AG04450 (cell line): Measurements from ENCODE around the gene C14orf132. TPM values are rescaled to one million over a fixed set of nuclear protein-coding genes. Genes with fewer than 3 reads are reported as not detected.

Experiments used
- CTCF ChIA-PET: fragments of 300-600, 350-600 bp; formaldehyde crosslinking; extraction: SDS; loops from one replicate; lab custom pipeline; 2022; ENCODE audit warnings: antibody characterized with exemption, inconsistent platforms; lab: Charles Lee
- POLR2A ChIA-PET: fragments of 350-600 bp; formaldehyde crosslinking; extraction: SDS; loops from one replicate; lab custom pipeline; 2021; ENCODE audit warnings: antibody characterized with exemption, inconsistent platforms; lab: Yijun Ruan, JAX
- DNase-seq: peaks from one replicate; pipeline ENCODE4 v3.0.0-alpha.2; 2011; ENCODE audit warnings: low read depth, low spot score
- H3K27ac ChIP-seq: one replicate; pipeline ENCODE4 v1.5.1; 2012; ENCODE audit warnings: low read depth, low read length, control low read depth
- H3K27me3 ChIP-seq: one replicate; pipeline ENCODE4 v1.6.0; 2012; ENCODE audit warnings: low read length; ENCODE audit not compliant: control insufficient read depth, insufficient read depth
- H3K4me3 ChIP-seq: 2 replicates; pipeline ENCODE4 v1.5.1; 2011; ENCODE audit warnings: mild to moderate bottlenecking, low read depth, low read length, control low read depth
- H3K9me3 ChIP-seq: 2 replicates; pipeline ENCODE4 v1.5.1; 2012; ENCODE audit warnings: low read length; ENCODE audit not compliant: control insufficient read depth, insufficient read depth
- polyA plus RNA-seq: library from polyadenylated mRNA; depleted of rRNA; stranded (reverse); fragments of >200 nt; gene quantifications from 2 replicates; pipeline ENCODE4 v1.2.3, GENCODE V29; 2011
- TF ChIP-seq, protein P1 (sequence below): IDR thresholded peaks from 2 replicates; pipeline ENCODE4 v1.5.1; 2011; ENCODE audit warnings: low read depth, low read length, control low read depth, inconsistent platforms

The C14orf132 gene
- polyA plus RNA-seq, 1 experiment: 42.0 TPM

DNA sequence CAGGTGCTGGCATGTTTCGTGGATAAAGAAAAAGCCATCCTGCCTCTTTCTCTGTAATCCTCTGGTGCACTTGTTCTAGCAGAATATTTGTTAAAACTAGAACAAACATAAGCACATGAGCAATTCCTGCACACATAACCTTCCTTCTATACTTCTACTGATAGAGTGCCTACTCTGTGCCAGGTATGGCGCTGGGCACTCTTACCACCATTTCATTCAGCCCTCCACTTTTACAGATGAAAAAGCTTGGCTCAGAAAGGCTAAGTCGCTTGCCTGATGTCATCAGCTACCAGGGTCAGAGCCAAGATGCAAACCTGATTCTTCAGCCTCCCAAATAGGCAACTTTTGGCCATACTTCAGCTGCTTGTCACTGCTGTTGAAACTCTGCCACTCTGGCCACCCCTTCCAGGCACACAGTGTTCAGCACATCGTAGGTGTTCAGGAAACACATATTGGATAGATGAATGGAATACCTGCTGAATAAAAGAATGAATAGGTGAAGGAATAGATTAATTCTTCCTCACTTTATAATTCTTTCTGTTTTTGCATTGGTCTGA, 10.0 kb upstream of the C14orf132 start:
- no peak for DNase-seq
- CTCF ChIA-PET: interaction anchor here (0.8 kb wide), 1 partner anchor 35 kb away, joined by 3 read pairs; no protein-coding TSS in a partner anchor
- peaks cover 40% of the 10 kb centered on the region for H3K27me3 ChIP-seq
- H3K27ac ChIP-seq: no peak overlapping the region
- H3K9me3 ChIP-seq: no peaks in the 10 kb centered on the region
- H3K4me3 ChIP-seq: no peak overlapping the region
- POLR2A ChIA-PET: no interaction called here
- TF ChIP-seq, protein P1, sequence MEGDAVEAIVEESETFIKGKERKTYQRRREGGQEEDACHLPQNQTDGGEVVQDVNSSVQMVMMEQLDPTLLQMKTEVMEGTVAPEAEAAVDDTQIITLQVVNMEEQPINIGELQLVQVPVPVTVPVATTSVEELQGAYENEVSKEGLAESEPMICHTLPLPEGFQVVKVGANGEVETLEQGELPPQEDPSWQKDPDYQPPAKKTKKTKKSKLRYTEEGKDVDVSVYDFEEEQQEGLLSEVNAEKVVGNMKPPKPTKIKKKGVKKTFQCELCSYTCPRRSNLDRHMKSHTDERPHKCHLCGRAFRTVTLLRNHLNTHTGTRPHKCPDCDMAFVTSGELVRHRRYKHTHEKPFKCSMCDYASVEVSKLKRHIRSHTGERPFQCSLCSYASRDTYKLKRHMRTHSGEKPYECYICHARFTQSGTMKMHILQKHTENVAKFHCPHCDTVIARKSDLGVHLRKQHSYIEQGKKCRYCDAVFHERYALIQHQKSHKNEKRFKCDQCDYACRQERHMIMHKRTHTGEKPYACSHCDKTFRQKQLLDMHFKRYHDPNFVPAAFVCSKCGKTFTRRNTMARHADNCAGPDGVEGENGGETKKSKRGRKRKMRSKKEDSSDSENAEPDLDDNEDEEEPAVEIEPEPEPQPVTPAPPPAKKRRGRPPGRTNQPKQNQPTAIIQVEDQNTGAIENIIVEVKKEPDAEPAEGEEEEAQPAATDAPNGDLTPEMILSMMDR: no peak

DNA sequence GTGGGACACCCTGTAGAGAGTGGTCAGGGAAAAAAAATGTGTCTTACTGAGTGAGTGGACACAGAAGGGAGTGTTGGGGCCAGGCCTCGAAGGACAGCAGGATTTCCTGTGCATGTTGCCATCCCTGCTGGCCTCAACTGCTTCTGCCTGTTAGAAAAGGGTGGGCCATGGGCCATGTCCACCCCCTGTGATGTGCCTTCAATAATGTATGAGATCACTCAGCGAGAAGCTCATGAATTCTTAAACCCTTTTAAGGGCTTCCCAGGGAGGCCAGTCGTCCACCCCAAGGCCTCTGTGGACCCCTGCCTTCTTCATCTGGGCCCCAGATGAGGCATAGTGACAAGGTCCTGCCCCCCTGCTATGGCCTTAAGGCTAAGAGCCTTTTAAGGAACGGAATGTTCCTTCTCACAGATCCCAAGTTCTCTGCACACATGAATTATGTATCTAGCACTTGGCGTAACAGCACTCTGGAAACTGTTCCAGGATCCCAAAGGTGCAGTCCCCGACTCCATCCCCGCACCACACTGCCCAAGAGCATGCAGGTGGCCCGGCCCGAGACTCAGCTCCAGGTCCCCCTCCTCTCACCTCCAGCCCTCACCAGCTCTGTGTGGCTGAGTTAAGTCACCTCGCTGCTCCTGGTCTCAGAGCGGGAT, 8.9 kb upstream of the C14orf132 start:
- POLR2A ChIA-PET: no interaction called here
- no peak overlapping the region for H3K4me3 ChIP-seq
- TF ChIP-seq, protein P1: no peak
- CTCF ChIA-PET: interaction anchor here (0.6 kb wide), 1 partner anchor 36 kb away, joined by 3 read pairs; no protein-coding TSS in a partner anchor
- DNase-seq: no peak
- H3K27me3 ChIP-seq: peaks cover 36% of the 10 kb centered on the region
- no peak overlapping the region for H3K27ac ChIP-seq
- H3K9me3 ChIP-seq: no peaks in the 10 kb centered on the region

DNA sequence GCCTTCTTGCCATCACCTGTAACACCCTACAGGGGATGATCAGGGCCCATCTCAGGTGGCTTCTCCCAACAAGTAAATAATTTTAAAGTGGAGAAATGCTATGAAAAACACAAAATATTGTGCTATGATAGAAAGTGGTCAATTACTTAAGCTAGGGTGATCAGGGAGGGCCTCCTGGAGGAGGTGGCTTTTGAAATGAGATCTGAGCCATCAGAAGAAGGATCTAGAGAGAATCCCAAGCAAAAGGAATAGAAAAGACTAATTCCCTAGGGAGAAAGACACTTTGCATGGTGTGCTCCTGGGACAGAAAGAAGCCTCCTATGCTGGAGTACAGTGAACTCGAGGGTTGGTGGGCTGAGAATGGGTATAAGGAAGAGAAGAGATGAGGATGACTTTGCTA, 7.5 kb upstream of the C14orf132 start:
- Histone ChIP-seq H3K27me3 (peaks cover 28% of the 10 kb centered on the region), H3K27ac (no peak overlapping the region), H3K4me3 (no peak overlapping the region), H3K9me3 (no peaks in the 10 kb centered on the region)
- TF ChIP-seq, protein P1: no peak
- CTCF ChIA-PET: interaction anchor here (1.0 kb wide), 1 partner anchor 37 kb away, joined by 3 read pairs; no protein-coding TSS in a partner anchor
- POLR2A ChIA-PET: no interaction called here
- DNase-seq: no peak

DNA sequence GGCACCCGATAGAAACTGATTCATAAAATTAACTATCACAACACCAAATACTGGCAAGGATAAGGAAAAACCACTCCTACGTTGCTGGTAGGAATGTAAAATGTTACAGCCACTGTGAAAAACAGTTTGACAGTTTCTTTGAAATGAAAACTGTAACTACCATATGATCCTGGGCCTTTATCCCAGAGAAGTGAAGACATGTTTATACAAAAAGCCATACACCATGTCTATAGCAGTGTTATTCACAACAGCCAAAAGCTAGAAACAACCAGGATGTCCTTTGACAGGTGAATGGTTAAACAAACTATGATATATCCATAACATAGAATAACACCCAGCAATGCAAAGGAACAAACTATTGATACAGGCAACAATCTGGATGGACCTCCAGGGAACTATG, 3.7 kb upstream of the C14orf132 start:
- ChIA-PET POLR2A (no interaction called here), CTCF (no interaction called here)

More for the DNA sequence above, 3.7 kb upstream of the C14orf132 start:
- TF ChIP-seq, protein P1: no peak
- Histone ChIP-seq H3K27ac (no peak overlapping the region), H3K4me3 (no peak overlapping the region), H3K27me3 (peaks cover 6% of the 10 kb centered on the region), H3K9me3 (no peaks in the 10 kb centered on the region; the same call in 1 of the 2 replicates)
- DNase-seq: no peak
